ENCODE measurements around the gene NNT. TPM values are rescaled to one million over a fixed set of nuclear protein-coding genes. Genes with fewer than 3 reads are reported as not detected.

Gene NNT
- total and polyA plus RNA-seq, 2 donors from 2014 or later = 56.4 to 101 TPM

DNA sequence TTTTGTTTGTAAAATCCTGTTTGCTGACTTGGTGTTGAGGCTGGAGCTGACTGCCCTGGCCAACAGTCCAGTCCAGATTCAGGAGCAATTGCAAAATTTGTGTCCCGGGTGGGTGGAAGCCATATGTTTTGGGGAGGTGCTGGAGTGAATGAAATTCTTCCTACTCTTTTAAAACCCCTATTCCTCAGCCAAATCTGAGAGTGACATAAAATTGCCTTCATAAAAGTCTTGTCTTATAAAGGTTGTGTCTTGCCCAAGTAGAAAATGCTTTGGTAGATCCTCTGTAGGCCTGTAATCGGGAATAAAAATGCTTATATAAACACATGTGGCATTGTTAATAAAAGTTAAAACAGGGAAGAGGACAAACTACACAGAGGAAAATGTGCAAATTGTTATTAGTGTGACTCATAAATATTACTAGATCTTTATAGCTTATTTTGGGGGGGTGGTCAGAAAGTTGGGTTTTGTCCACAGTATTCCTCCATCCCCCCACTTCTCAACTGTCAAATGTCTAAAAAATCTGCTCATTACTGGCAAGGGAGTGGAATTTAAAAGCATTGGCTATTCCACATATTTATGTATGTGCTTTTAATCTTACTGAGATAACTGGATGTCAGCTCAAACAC, 45.6 kb downstream of the NNT start:
- peaks cover 5 to 37% (median 14%) of the 10 kb centered on the region in 3 donors for H3K36me3 ChIP-seq (ENCODE audit: control insufficient read depth in 2 of 3, insufficient read depth in 3 of 3, low read length in 3 of 3)
- no peak overlapping the region for H3K4me3 ChIP-seq (ENCODE audit: low read length in 3 of 3)
- DNase-seq (no peak), FAIRE-seq (no peak)
- H3K27me3 ChIP-seq (ENCODE audit: control insufficient read depth, insufficient read depth, low read length) = no peaks in the 10 kb centered on the region
- no peaks in the 10 kb centered on the region for H3K9me3 ChIP-seq (ENCODE audit: control insufficient read depth in 2 of 3, insufficient read depth in 1 of 3, low read length in 3 of 3)
- intact Hi-C loops (cut with DNase I) = no loop called here
- TF ChIP-seq, protein P1, sequence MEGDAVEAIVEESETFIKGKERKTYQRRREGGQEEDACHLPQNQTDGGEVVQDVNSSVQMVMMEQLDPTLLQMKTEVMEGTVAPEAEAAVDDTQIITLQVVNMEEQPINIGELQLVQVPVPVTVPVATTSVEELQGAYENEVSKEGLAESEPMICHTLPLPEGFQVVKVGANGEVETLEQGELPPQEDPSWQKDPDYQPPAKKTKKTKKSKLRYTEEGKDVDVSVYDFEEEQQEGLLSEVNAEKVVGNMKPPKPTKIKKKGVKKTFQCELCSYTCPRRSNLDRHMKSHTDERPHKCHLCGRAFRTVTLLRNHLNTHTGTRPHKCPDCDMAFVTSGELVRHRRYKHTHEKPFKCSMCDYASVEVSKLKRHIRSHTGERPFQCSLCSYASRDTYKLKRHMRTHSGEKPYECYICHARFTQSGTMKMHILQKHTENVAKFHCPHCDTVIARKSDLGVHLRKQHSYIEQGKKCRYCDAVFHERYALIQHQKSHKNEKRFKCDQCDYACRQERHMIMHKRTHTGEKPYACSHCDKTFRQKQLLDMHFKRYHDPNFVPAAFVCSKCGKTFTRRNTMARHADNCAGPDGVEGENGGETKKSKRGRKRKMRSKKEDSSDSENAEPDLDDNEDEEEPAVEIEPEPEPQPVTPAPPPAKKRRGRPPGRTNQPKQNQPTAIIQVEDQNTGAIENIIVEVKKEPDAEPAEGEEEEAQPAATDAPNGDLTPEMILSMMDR (IDR thresholded peaks at IDR 0.05; ENCODE audit: borderline replicate concordance, extremely low read depth, insufficient read depth) = no peak
- no peak overlapping the region for H3K9ac ChIP-seq (ENCODE audit: low read length in 3 of 3)
- no peak overlapping the region for H3K27ac ChIP-seq (ENCODE audit: low read depth in 2 of 2, low read length in 2 of 2)
- H3K4me1 ChIP-seq (ENCODE audit: control insufficient read depth in 2 of 3, insufficient read depth in 2 of 3, low read depth in 1 of 3, low read length in 3 of 3) = no peaks in the 10 kb centered on the region

- peaks cover 5 to 40% (median 14%) of the 10 kb centered on the region in 3 donors for H3K36me3 ChIP-seq (ENCODE audit: control insufficient read depth in 2 of 3, insufficient read depth in 3 of 3, low read length in 3 of 3)
- no peak for FAIRE-seq
- H3K27me3 ChIP-seq (ENCODE audit: control insufficient read depth, insufficient read depth, low read length) = no peaks in the 10 kb centered on the region
- no peaks in the 10 kb centered on the region for H3K9me3 ChIP-seq (ENCODE audit: control insufficient read depth in 2 of 3, insufficient read depth in 1 of 3, low read length in 3 of 3)
- no peaks in the 10 kb centered on the region for H3K4me1 ChIP-seq (ENCODE audit: control insufficient read depth in 2 of 3, insufficient read depth in 2 of 3, low read depth in 1 of 3, low read length in 3 of 3)
- H3K4me3 ChIP-seq (ENCODE audit: low read length in 3 of 3) = no peak overlapping the region
- H3K9ac ChIP-seq (ENCODE audit: low read length in 3 of 3) = no peak overlapping the region
- H3K27ac ChIP-seq (ENCODE audit: low read depth in 2 of 2, low read length in 2 of 2) = no peak overlapping the region
- no peak for DNase-seq
- TF ChIP-seq, protein P1 (IDR thresholded peaks at IDR 0.05; ENCODE audit: borderline replicate concordance, extremely low read depth, insufficient read depth) = no peak
- intact Hi-C loops (cut with DNase I) = no loop called here
These were observed 46.3 kb downstream of the NNT start for GRCh38 chr5:43649256-43649655.

DNA sequence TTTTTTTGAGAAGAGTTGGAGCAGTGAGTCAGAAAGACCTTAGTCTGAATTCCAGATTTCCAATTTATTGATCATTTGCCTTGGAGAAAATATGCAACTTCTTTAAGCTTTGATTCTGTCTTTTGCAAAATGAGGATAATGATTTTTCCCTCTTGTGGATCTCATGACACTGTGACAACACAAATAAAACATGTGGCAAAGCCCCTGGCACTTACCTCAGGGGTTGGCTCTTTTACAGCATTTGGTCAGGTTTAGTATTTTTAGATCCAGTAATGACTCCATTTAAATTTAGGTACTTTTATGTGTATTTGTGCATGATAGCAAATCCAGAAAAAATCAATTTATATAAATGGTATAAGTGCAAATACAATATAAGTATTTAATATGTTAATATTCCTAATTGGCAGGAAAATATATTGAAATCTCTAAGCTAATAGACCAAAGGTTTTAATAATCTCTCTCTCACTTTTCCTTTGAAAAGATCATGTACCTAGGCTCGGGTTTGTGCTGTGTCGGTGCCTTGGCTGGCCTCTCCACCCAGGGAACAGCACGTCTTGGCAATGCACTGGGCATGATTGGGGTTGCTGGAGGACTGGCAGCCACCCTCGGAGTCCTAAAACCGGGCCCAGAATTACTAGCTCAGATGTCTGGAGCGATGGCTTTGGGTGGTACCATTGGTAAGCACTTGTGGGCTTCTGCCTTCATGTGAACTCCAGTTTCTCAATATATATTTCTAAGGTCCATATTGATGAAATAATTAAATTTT, 49.7 kb downstream of the NNT start:
- no peaks in the 10 kb centered on the region for H3K9me3 ChIP-seq (ENCODE audit: control insufficient read depth in 2 of 3, insufficient read depth in 1 of 3, low read length in 3 of 3)
- H3K27me3 ChIP-seq (ENCODE audit: control insufficient read depth, insufficient read depth, low read length) = no peaks in the 10 kb centered on the region
- H3K4me3 ChIP-seq (ENCODE audit: low read length in 3 of 3) = no peak overlapping the region
- no peaks in the 10 kb centered on the region for H3K4me1 ChIP-seq (ENCODE audit: control insufficient read depth in 2 of 3, insufficient read depth in 2 of 3, low read depth in 1 of 3, low read length in 3 of 3)
- TF ChIP-seq, protein P1 (IDR thresholded peaks at IDR 0.05; ENCODE audit: borderline replicate concordance, extremely low read depth, insufficient read depth) = no peak
- no peak overlapping the region for H3K9ac ChIP-seq (ENCODE audit: low read length in 3 of 3)
- intact Hi-C loops (cut with DNase I) = no loop called here
- no peak for DNase-seq
- H3K36me3 ChIP-seq (ENCODE audit: control insufficient read depth in 2 of 3, insufficient read depth in 3 of 3, low read length in 3 of 3) = peaks cover 6 to 53% (median 14%) of the 10 kb centered on the region in 3 donors
- FAIRE-seq = no peak
- no peak overlapping the region for H3K27ac ChIP-seq (ENCODE audit: low read depth in 2 of 2, low read length in 2 of 2)

Measured in kidney (tissue), 14 donors.